ENCODE data around the gene SLC35F1.
A peak's percentile ranks its signal among the peaks of the same experiment; 100 is the strongest.
"Not testable (repeated sequence)": the region's sequence is repeated elsewhere in the genome, so short reads cannot be mapped to it uniquely, and the experiment has no call there.

The SLC35F1 gene

DNA sequence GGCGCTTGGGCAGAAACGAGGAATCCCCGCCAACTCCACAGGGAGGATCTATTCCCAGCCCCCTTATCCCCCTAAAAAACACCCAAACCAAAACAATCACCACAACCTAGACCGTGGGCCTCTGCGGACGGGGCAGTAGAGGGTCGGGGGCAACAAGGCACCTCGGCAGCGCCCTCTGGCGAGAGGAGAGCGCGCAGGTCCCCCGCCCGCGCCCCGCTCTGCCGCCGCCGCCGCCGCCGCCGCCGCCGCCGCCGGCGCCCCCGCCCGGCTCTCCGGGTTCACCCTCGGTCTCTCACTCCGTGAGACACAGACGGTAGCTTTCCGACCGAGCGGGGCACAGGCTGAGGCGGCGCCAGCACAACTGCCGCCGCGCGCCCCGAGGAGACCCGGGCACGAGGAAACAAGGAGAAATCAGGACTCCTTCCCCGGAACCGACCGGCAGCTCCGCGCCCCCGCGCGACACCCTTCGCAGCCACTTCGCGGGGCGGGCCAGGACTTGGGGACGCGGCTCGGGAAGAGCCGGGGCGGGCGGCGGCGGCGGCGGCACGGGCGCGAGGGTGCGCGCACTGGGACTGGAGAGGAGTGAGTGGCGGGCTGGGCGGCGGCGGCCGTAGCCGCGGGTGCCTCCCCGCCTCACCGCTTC lies at the start of gene SLC35F1:
Gene SLC35F1 (plus strand): TSS at position 307 of the 643 bp plus-strand sequence.
- DNase-seq (ENCODE audit: low read depth in 2 of 2) = peak in 1 of 2 experiments; percentile 26

DNA sequence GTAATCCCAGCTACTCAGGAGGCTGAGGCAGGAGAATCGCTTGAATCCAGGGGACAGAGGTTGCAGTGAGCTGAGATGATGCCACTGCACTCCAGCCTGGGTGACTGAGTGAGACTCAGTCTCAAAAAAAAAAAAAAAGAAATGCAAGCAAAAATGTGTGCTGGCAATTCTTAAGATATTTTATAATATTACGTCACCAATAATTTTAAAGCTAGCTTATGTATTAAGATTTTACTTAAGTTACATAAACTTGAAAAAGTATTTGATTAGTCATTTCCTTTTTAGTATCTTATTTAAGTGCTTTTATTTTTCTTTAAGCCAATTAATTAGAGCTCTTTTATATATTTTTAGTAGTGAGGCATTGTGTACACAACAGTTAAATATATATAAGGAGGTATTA lies 48.5 kb upstream of the SLC35F1 start:
- not testable (repeated sequence) for DNase-seq (ENCODE audit: low read depth in 2 of 2)

DNA sequence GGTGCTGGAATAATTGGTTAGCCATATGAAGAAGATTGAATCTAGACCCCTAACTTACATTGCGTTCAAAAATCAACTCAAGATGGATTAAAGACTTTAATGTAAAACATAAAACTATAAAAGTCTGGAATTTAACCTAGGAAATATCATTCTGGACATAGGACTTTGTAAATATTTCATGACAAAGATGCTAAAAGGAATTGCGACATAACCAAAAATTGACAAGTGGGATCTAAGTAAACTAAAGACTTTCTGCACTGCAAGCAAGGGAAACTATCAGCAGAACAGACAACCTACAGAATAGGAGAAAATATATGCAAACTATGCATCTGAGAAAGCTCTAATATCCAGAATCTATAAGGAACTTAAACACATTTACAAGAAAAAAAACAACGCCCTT lies 45.5 kb upstream of the SLC35F1 start:
- DNase-seq (ENCODE audit: low read depth in 2 of 2) = no peak

DNA sequence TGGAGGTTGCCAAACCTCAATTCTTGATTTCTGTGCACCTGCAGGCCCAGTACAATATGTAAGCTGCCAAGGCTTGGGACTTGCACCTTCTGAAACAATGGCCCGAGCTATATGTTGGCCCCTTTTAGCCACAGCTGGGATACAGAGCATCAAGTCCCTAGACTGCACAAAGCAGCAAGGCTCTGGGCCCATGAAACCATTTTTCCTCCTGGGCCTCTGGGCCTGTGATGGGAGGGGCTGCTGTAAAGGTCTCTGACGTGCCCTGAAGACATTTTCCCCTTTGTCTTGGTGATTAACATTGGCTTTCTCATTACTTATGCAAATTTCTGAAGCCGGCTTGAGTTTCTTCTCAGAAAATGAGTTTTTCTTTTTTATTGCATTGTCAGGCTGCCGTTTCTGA lies 40.5 kb upstream of the SLC35F1 start:
- no peak for DNase-seq (ENCODE audit: low read depth in 2 of 2)

DNA sequence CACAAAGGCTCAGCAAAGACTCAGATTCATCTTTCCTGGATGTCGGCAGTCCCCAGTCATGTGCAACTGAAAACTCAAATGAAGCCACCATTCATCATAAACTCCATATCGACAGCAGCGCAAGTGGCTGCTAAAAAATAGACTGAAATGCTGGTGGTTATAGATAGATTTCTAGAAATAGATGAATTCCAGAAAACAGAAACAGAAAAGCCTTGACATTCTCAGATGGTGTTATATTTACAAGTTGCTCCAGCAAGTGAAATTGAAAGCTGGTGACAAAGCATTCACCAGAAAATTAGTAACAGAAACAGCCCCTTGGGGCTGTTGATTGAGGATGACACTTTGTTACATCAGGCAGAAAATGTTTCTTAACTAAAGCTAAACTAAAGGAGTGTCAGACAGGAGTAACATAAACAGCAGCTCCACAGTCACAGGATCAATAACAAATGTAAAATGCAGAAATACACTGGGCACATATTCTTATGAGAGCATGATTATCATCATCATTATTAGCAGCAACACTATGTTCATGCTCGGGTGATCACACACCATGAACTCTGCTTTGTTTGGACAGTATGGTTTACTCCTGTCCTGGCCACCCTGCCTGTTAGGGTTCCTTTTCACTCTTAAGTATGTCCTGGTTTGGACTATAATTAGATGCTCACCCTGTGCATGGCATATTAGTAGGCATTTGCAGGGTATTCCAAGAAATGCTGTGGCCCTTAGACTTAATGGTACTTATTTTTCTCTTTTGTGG lies 36.4 kb upstream of the SLC35F1 start:
- DNase-seq (ENCODE audit: low read depth in 2 of 2) = no peak

DNA sequence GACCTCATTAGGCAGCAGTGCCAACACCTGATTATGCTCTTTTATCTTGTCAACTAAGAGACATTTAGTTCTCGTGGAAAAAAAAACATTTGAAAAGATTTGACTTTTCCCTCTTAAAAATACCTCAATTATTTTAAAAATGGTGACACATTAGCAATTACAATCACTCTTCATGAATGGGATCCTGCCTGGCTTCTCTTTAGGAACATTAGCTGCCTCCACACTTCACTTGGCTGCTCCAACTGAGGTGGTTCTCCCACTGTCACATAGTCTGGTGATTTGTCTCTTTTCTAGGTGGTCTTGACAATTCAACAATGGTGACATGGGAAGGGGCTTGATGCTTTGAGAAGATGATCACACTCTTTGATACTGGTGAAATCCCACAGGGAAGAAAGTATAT lies 26.2 kb upstream of the SLC35F1 start:
- no peak for DNase-seq (ENCODE audit: low read depth in 2 of 2)

DNA sequence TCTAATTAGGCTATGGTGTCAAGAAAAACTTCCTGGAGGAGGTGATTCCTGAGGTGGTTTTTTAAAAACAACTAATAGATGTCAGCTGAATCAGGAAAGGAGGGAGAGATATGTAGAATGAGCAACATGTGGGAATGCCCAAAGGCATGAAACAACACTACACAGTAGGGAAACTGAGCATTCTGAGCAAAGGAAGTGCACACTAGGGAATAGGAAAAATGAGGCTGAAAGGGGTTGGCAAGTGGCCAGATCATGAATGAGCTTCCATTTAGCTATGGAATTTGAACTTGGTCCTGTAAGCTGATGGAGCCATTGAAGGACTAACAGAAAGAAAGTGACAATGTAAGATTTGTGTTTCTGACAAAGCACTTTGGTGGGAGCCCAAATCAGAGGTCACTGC lies 16.9 kb upstream of the SLC35F1 start:
- no peak for DNase-seq (ENCODE audit: low read depth in 2 of 2)

DNA sequence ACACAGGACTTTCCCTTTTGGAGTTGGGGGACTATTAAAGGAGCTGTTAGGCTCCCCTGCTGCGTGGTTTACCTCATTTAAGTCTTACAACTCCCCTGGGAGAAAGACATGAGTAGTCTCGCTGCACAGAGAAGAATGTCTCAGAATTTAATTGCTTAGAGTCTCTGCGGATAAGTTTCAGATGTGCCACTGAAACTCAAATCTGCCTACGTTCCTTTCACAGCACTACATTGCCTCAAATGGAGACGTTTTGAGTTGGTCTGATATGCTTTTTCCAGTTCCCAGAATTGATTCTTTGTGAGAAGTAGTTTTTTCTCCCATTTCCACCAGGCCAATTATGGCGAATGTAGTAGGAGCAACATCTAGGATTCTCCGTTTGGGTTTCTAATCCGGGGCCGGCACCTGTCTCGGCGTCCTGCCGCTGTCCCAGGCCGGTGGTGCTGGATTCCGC lies 532 bp upstream of the SLC35F1 start:
- DNase-seq (ENCODE audit: low read depth in 2 of 2) = no peak

DNA sequence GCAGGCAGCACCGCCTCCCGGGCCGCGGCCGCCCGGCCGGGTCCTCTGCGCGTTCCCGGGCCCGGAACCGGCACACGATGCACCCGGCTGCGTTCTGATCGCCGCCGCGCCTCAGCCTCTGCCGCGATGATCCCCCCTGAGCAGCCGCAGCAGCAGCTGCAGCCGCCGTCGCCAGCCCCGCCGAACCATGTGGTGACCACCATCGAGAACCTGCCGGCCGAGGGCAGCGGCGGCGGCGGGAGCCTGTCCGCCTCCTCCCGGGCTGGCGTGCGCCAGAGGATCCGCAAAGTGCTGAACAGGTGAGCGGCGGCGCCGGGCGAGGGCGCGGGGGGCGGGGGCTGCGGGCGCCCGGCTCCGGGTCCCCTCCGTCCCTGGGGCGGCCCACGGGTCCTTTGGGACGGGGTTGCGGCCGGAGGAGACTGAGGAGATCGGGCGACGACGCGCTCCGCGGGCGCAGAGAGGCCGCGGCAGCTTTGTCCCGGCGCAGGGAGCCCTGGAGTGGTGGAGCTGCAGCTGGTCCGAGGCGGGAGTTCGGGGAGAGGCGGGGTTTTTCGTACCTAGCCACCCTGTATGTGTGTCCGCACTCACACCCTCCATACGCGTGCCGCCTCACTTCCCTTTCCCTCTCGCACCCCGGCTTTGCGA lies 659 bp downstream of the SLC35F1 start:
- DNase-seq (ENCODE audit: low read depth in 2 of 2) = no peak

DNA sequence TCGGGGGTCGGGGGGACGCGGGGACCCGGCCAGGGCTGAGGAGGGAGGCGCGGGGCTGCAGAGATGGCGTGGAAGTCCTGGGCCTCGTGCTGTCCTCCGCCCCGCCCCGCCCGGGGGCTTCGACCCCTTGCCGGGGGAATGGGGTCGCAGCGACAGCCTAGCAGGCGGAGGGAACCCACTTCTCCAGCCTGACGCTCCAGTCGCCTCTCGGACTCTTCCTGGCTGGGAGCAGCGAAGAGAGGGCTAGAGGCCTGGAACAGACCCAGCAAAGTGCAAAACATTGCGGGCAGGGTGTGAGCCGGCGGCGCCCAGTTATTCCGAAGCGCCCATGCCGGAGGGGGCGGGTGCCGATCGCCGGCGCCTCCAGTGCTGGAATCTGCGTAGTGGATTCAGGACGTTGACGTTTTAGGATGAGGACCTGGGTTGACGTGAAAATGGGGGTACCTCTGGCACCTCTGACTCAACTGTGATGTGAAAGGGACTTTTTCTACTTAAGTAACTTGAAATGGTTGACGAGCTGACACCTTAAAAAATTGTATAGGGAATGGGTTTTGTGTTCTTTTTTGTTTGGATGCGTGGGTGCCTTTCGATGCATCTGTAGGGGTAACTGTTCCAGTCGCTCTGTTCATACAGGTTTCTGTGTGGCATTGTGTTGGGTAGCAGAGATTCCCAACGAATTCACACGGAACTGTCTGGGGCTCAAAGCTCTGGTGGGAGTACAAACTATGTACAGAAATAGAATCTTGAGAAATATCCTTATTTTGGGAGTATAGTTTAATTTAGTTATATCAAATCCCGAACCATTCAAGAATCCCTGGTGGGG lies 1.4 kb downstream of the SLC35F1 start:
- no peak for DNase-seq (ENCODE audit: low read depth in 2 of 2)

DNA sequence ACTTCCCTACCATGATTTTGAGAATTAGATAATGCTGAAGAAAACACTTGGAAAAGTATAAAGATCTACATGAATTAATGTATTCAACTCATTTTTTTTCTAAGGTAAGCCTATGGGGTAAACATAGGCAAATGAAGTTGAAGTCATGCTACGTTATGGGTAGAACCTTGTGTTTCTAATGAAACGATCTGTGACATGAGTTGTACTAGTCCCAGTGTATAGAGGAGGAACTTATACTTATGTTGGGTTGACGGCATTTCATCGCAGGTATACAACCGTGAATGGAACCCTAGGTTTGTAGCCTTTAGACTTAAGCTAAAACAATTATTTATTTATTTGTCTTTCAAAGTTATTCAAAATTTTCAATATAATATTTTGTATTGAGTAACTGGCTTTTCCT lies 2.6 kb downstream of the SLC35F1 start:
- DNase-seq (ENCODE audit: low read depth in 2 of 2) = no peak

DNA sequence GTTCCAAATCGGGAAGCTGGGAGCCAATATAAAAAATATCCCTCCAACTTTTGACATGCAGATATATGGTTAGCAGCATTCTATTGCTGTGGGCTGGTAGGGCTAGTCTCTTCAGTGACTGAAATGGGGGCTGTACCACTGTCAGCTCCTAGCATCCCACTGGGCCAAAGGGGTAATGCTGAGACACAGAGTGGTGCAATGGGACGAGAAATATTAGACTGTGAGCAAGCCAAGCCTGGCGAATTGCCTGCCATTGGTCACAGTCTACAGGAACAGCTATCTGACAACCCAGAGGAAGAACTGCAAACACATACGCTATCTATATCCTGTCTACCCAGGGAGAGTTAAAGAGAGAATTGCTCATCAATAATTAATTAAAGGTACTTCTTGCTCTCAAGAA lies 3.5 kb downstream of the SLC35F1 start:
- DNase-seq (ENCODE audit: low read depth in 2 of 2) = no peak

DNA sequence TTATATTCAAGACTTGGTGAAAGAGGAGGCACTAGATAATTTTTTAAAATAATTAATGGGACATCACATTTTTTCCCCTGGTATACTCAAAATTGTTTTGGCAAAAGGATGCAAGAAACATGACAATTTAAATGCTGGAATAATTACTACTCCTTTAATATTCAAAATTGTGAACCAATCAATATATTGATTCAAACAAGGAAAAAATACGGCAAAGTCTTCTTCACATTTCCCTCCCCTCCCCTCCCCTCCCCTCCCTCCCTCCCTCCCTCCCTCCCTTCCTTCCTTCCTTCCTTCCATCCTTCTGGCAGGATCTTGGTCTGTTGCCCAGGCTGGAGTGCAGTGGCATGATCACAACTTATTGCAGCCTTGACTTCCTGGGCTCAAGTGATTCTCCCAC lies 4.1 kb downstream of the SLC35F1 start:
- DNase-seq (ENCODE audit: low read depth in 2 of 2) = no peak

DNA sequence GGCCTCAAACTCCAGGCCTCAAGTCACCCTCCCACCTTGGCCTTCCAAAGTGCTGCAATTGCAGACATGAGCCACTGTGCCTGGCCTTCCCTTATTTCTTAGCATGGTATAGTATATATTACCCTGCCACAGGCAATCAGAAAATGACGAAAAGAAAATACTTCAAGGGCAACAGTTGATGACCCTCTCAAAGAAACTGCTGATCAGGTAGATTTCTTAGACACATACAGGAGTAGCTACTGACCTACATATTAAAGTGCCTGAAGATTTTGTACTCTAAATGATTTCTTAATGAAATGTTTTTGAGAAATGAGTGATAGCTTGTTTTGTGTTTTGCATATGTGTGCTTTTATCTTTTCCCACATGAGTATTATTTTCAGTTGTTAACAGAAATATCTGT lies 4.6 kb downstream of the SLC35F1 start:
- DNase-seq (ENCODE audit: low read depth in 2 of 2) = no peak

DNA sequence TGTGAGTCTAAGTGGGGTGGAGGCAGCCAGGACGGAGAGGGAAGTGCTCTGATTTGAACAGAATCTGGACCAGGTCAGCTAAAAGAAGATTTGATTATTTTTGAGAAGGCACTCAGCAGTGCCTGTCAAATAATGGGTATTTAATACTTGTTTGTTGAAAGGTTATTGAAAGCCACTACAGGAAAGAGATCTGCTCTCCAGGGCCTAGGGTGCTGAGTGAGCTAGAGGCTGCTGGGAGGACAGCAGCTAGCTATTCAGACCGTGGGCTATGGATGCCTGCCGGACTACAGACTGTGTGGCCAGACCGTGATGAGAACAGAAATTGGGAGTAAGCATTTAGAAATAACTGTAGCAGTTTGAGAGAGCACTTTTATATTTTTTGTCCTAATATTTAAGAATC lies 8.8 kb downstream of the SLC35F1 start:
- DNase-seq (ENCODE audit: low read depth in 2 of 2) = no peak

DNA sequence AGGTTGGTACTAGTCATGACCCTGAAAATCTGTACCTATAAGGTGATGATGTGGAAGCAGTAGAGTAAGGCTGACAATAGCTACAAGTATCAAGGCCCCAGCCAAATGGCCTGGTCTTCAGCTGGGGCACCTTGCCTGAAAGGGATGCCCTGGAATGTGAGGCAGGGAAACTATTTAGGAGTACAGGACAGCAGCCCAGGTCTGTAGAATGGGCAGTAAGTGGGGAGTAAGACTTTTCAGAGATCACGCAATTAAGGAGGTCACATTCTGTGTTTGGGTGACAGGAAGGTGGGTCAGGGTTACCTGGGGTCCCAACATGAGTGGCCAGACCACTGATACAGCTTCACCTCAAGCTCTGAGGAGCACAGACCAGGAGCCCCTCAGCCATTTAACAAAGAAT lies 9.4 kb downstream of the SLC35F1 start:
- DNase-seq (ENCODE audit: low read depth in 2 of 2) = no peak

DNA sequence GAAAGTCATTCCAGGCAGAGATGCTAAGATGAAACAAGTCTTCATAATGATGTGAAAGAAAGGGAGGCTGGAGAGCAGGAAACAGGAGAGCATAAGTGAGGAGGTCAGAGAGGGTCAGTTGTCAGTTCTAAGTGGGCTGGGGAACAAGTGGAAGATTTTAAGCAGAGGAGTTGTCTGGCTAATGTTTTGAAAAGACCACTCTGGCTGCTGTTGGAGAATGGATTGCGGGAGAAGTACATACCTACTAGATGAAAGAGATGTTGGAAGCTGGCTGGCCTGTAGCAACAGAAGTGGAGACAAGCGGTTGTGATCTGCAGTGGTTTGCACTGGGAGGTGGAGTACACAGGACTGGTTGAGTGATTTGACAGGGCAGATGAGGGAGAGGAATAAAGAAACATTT lies 10.1 kb downstream of the SLC35F1 start:
- DNase-seq (ENCODE audit: low read depth in 2 of 2) = no peak

DNA sequence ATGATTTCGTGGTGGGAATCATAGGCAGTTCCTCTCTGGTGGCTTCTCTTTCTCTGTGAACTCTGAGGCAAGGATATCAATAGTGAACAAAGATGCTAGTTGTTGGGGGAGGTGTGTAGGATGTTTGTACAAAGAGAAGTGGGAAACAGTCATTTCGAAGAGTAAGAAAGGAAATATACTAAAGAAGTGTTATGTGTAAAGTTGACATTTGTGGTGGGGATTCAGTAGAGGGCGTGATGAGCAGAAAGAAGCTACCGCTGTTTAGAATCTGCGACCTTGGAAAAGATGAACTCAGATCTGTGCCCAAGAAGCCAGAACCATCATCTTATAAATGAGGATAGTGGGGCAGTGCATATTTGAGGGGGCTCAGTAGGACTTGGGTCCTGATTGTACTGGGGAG lies 11.4 kb downstream of the SLC35F1 start:
- DNase-seq (ENCODE audit: low read depth in 2 of 2) = no peak

DNA sequence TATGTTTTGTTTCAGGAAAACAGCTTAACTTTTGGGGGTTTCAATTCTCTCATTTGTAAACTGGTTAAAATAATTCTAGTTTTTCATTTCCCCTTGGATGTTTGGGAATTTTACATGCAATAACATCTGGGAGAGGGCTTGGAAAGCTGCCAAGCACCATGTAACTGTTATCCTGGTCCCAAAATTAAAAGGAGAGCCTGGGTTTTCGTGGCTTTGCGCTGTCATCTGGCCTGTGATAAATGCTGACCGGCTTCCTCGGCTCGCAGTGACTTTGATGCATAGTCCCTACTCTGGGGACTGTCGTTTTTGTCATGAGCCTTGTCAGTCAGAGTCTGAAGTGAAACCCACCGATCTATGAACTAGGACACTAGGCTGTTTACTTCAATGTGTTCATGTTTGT lies 12.2 kb downstream of the SLC35F1 start:
- no peak for DNase-seq (ENCODE audit: low read depth in 2 of 2)

DNA sequence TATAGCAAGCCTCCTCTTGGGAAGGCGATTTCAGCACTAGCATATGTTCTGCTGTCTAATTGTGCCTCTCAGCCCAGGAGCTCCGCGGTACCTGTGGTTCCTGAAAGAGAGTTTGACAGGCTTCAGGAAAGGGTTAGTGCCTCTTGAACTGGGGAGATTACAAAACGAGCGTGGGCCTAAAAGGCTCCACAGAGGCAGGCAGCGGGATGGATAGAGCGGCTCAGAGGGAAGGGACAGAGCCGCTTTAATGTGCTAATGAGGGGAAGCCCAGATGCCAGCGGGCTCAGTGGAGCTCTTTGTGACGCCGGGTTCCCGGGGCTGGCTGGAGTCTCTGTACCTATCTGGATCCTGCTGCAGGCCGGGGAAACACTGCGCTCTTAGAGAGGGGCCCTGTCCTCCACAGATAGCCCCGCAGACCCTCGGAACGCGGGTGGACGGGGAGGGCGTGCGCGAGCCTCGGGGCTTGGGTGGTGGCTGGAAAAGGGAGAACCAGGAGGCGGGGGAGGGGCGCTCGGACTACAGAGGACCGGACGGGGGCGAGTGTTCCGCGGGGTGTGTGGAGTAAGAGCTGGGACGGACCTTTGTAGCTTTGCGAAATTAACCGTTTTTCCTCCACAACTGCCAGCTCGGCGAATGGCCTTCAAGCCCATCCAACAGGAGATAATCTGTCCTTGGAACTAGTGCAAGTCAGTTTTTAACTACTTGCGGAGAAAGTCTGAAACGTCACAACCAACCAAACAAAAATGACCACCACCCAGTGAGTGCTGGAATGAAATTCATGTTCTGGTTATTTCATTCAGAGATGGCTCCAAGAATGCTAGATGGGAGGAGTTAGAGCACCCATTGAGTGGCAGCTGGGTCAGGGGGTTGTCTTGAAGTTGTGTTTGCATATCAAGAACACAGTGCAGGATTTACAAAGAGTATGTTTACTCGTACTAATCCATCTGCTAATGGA lies 13.0 kb downstream of the SLC35F1 start:
- no peak for DNase-seq (ENCODE audit: low read depth in 2 of 2)

DNA sequence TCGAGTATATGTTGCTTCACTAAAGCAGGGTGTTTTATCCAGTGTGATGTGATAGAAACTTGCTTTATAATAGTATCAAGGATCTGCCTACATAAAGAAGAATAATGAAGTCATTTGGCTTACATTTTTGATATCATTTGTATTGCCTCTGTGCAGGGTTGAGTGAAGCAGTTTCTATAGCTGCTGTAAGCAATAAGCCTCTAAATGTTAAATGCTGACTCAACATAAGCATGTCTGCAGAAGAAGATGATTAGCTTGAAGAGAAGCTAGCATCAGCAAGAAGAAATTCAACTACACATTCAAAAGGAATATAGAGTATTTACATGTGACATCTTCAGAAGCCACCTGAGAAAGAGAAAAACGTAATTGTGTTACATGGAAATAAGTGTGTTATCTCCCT lies 17.6 kb downstream of the SLC35F1 start:
- no peak for DNase-seq (ENCODE audit: low read depth in 2 of 2)

Measured in stimulated activated CD4-positive, alpha-beta T cell treated with anti-CD3 and anti-CD28 coated beads, Interleukin-12 subunit alpha, Interleukin-12 subunit beta, amount 100 ng/mL, for 24 hours (primary cell).